WTC11 (cell line): ENCODE measurements around the gene SLC30A2.

Experiments used
- AR ChIP-seq: fragments of 250-450 bp; sonication (Bioruptor Pico); IDR thresholded peaks from 2 replicates; pipeline ENCODE4 v1.9.0; 2021; ENCODE audit warnings: mild to moderate bottlenecking
- ATF1 ChIP-seq: sonication (generic); formaldehyde crosslinking; IDR thresholded peaks from 2 replicates; pipeline ENCODE4 v1.8.1; 2023; ENCODE audit warnings: mild to moderate bottlenecking, moderate library complexity, missing genetic modification reagents
- CTCF ChIP-seq: fragments of 200-600 bp; IDR thresholded peaks from 2 replicates; pipeline ENCODE4 v1.8.0; 2022; ENCODE audit warnings: antibody characterized with exemption
- SMAD3 ChIP-seq: sonication (generic); formaldehyde crosslinking; IDR thresholded peaks from 2 replicates; pipeline ENCODE4 v1.8.0; 2022; ENCODE audit warnings: missing genetic modification reagents, mild to moderate bottlenecking, borderline replicate concordance
- SP1 ChIP-seq: sonication (generic); formaldehyde crosslinking; conservative IDR thresholded peaks from 2 replicates; pipeline ENCODE4 v1.8.1; 2022; ENCODE audit warnings: missing genetic modification reagents
- TCF7 ChIP-seq: sonication (generic); formaldehyde crosslinking; IDR thresholded peaks from 2 replicates; pipeline ENCODE4 v1.8.0; 2022; ENCODE audit warnings: mild to moderate bottlenecking, low read depth, missing genetic modification reagents, moderate library complexity
- ZNF671 ChIP-seq: fragments of 250-450 bp; sonication (Bioruptor Pico); IDR thresholded peaks from 2 replicates; pipeline ENCODE4 v1.8.0; 2021; ENCODE audit warnings: mild to moderate bottlenecking

DNA sequence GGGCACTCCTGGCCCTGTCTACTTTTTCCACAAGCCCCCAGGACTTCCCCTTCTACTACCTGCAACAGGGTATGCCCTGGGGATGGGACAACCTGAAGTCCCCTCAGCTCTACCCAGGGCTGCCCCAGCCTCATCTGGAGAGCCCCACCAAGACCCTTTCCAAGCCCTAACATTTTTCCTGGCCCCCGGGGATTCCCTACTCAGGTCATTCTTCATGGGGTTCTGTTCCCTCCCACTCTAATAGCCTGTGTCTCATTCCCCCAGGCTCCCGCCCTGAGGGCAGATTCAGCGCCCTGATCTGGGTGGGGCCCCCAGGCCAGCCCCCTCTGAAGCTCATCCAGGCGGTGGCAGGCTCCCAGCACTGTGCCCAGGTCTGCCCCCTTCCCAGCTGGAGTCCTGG is 14.7 kb downstream of the SLC30A2 start:
- no peak for TF ChIP-seq TCF7 (CRISPR knock-in tag)
- TF ChIP-seq AR (CRISPR knock-in tag), result no peak
- TF ChIP-seq SMAD3, result no peak
- no peak for TF ChIP-seq ZNF671 (CRISPR knock-in tag)
- TF ChIP-seq SP1 (CRISPR knock-in tag), result no peak
- no peak for TF ChIP-seq CTCF
- no peak for TF ChIP-seq ATF1 (CRISPR knock-in tag)
